Eye (tissue), 1 donor: Measurements from ENCODE around the gene STK32A.
"Not testable (repeated sequence)": the region's sequence is repeated elsewhere in the genome, so short reads cannot be mapped to it uniquely, and the experiment has no call there.

ENCODE experiments used
- DNase-seq: peaks from one replicate; pipeline ENCODE4 v3.0.0-alpha.2; 2015

STK32A gene

DNA sequence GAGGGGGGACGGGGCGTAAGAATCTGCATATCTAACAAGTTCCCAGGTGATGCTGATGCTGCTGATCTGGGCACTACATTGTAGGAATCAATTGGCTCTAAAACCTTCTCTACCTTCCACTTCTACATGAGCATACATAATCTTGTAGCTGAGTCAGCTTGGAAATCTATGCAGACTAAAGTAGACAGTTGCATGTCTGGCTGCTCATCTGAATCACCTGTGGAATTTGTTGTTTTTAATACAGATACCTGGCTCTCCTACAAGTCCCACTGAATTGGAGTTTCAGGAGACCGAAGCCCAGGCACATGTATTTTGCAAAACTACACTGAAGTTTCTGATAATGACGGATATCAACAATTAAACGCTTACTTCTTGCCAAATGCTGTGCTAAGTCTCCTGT, 113.6 kb downstream of the STK32A start:
- DNase-seq: no peak

GRCh38 chr5:147349241-147349640, 114.4 kb downstream of the STK32A start:
- no peak for DNase-seq

DNA sequence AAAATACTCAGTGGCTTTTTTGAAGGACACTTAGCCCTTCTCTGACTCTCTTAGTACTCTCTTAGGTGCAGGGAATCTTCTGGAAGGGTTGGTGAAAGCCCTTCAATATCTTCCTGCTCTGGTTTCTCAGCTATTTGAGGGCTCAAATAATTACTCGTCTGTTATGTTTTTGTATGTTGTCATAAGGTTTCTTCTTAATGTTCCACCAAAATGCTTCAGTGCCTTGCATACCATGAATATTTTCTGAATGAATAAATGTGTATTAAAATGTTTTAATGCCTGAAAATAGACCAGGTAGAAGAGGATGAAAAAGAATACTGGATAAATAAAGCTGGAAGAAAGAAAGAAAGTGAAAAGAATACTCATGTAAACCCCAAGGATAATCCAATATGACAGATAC, 124.3 kb downstream of the STK32A start:
- DNase-seq: no peak

GRCh38 chr5:147359581-147359980, 124.8 kb downstream of the STK32A start:
- no peak for DNase-seq

- DNase-seq: peak; percentile 16
Observed at GRCh38 chr5:147360816-147361215, 126.0 kb downstream of the STK32A start.

DNA sequence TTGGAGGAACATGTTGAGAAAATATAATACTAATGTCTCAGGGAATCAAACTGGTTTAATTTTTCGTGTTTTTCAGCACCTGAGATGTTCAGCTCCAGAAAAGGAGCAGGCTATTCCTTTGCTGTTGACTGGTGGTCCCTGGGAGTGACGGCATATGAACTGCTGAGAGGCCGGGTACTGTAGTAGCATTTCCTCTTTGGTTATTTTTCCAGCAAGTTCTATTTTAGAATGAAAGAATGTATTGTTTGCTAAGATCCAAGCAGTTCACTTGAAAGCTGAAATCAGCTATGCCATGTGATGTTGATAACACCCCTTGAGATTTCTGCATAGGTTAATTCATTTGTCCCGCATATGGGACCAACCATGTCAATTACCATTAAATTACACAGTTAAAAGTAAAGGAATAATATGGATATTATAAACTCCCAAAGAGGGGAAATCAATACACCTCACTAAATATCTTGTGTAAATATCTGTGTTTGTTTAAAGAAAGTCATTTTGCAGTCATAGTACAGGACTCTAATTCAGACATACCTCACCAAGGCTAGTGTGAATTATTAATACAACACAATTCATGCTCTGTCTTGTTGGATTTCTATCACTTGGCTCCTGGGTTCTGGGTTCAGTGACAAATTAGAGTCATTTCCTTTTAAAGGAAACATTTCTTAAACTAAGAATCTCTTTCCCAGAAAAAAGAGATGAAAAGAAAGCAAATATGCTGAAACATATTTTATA, 126.8 kb downstream of the STK32A start:
- no peak for DNase-seq

DNA sequence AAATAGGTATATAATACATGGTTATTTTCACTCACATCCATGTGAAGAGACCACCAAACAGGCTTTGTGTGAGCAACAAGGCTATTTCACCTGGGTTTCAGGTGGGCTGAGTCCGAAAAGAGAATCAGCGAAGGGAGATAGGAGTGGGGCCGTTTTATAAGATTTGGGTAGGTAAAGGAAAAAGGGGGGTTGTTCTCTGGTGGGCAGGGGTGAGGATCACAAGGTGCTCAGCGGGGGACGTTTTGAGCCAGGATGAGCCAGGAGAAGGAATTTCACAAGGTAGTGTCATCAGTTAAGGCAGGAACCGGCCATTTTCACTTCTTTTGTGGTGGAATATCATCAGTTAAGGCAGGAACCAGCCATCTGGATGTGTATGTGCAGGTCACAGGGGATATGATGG, 132.6 kb downstream of the STK32A start:
- DNase-seq: not testable (repeated sequence)

- DNase-seq: peak; percentile 33
Observed at GRCh38 chr5:147369742-147370374, 135.0 kb downstream of the STK32A start.

DNA sequence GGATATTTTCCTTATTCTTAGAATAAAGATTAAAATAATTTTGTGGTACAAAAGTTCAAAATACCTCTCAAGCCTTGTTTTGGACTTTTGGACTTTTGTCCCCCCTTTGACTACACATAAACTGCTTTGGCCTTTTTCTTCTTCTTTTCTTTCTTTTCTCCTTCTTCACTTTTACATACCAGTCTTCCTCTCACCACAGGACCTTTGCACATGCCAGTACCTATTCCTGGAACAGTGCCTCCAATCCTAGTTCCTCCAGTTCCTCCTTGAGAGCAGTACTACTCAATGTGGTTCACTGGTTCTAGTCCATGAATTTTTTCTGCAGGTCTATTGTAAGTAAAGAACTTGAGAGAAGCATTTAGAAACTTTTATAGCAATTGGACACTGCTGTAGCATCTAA, 136.5 kb downstream of the STK32A start:
- DNase-seq: no peak

GRCh38 chr5:147372191-147372590, 137.4 kb downstream of the STK32A start:
- no peak for DNase-seq

- no peak for DNase-seq
Observed at GRCh38 chr5:147373328-147373727, 138.5 kb downstream of the STK32A start.

DNA sequence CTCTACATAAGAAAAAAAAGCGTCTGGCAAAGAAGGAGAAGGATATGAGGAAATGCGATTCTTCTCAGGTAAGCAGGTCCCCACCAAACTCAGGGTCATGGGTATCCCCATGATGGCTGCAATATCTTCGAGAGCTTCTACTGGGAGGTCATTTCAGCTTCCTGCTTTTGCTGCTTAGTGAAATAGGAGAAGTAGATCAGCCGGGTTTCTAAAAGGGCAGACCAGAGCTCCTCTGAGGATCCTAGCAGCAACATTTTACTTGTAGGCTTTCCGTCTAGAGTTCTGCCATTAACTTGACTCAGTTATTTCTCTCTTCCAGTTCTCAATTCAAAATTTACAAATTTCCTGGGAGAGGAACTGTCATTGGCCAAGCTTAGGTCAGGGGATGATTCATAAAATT, 140.3 kb downstream of the STK32A start:
- DNase-seq: no peak

GRCh38 chr5:147377682-147378081, 142.9 kb downstream of the STK32A start:
- no peak for DNase-seq

DNA sequence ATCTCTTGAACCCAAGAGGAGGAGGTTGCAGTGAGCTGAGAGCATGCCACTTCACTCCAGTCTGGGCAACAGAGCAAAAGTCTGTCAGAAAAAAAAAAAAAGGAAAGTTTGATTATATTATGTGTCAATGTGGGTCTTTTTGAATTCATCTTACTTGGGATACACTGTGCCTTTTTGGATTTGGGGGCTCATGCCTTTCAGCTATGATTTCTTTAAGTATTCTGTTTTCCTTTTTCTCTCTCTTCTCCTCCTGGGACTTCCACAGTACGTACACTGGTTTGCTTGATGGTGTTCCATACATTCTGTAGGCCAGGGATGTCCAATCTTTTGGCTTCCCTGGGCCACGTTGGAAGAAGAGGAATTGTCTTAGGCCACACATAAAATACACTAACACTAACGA, 146.7 kb downstream of the STK32A start:
- no peak for DNase-seq

GRCh38 chr5:147382776-147383175, 147.9 kb downstream of the STK32A start:
- DNase-seq: peak; percentile 65

DNA sequence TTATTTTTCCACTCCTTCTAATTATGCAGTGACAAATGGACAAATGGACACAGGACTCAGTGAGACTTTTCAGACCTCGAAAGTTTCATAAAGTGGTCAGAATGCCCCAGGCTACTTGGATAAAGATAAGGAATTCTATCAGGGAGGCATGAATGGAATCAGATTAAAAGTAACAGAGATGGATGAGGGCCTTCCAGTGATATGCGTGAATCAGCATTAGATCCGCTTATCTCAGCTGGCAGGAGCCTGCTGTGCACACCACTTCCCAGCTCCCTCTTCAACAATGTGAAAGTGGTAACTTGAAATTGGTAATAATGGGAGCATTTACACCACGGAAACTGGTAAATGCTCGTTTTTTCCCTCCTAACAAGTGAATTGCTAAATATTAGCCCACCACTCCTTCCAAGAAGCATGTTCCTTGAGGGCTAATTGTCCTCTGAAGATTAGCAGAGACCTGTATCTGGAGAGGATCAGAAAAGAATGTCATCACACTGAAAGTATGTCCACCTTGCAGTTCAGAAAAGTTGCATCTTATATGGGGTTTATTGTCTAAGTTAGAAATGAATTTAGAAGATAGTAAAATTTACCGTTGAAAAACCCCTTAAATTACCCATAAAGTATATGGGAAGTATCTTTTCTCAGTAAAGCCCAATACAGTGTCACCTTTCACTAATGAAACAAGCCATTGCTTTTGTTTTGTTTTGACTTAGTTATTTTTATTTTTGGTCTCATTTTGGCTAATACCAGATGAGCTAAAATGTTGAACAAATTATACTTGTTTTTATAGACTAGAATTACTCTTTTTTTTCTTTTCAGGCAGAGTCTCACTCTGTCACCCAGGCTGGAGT, 149.7 kb downstream of the STK32A start:
- DNase-seq: peak; percentile 62

DNA sequence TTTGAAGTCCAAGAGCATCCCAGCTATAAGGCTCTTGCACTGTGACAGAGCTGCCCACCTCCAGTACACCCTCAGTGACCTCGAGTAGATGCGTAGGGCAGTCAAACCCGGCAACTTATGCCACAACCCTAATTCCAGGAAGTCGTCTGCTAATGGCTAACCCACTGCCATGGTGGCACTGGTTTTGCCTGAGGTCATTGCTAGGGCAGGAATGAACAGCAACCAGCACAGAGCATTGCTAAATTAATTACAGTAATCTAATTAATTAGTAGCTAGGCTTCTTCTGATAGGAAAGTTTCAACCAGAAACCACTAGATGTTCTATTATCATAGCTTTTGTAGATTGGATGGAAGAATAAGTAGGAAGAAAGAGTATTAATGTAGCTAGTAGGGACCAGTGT, 152.3 kb downstream of the STK32A start:
- no peak for DNase-seq

- DNase-seq: no peak
Observed at GRCh38 chr5:147388184-147389108, 153.6 kb downstream of the STK32A start.

DNA sequence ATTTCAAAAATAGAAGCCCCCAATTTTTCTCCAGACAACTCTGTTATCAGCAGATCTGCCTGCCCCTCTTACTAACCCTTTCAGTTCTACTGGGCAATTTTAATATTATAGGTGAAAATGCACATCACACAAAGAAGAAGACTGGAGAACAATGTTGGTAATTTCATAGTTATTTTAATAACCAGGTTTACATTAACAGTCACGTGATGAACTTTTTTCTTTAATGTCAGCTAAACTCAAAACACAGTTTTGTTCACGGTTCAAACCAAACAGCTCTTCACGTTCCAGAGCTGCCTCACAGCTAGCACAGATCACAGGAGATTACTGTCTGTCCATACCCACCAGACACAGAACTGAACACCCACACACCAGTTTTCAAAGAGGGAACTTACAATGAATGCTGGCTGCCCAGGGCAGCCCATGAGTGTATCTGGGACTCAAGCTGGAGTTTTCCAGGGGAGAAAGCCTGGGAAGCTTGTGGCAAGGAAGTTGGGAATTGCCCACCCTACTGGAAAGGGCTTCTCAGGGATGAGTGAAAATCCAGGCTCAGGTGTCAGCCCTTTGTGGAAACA, 155.9 kb downstream of the STK32A start:
- no peak for DNase-seq

DNA sequence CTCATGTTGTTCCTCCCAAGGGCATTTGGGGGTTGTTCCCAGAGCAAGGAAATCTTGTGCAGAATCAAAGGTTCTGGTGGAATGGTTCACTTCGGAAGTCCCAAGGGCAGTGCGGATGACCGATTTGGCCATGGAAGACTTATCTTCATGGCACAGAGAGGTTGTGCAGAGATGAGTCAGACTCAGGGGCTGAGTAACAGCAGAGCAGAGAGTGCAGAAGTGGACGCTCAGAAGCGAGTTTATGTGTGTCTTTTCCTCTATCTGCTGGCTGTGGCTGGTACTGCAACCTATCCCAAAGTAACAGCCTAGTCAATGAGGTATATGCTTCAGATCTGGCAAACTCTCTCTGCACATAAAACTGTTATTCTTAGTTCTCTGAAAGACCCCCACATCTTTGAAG, 157.0 kb downstream of the STK32A start:
- peak; percentile 38 for DNase-seq

- DNase-seq: no peak
Observed at GRCh38 chr5:147393874-147394672, 159.2 kb downstream of the STK32A start.
